A549 (cell line): ENCODE results near the gene XIAP. TPM values are rescaled to one million over a fixed set of nuclear protein-coding genes. Genes with fewer than 3 reads are reported as not detected.

Experiments used
- ATAC-seq, 2 experiments: fragments of 200-7000 bp in 1 of 2; fragments of >200 bp in 1 of 2; cut with Nextera tagmentation in 1 of 2; cut with Tn5 transposase in 1 of 2; 3 replicates each; pipeline versions ENCODE4 v1.8.0 to v1.9.1; 2018 to 2020; ENCODE audit warnings: mild to moderate bottlenecking in 1 of 2, moderate library complexity in 1 of 2
- CTCF ChIA-PET: fragments of 300-600 bp; sonication (Branson Sonifier 250); formaldehyde crosslinking; extraction: SDS; loops from one replicate; lab custom pipeline; 2021; ENCODE audit warnings: antibody characterized with exemption, inconsistent platforms; lab: Yijun Ruan, JAX
- POLR2A ChIA-PET: fragments of 350-600 bp; formaldehyde crosslinking; extraction: SDS; loops from one replicate; lab custom pipeline; 2021; ENCODE audit warnings: antibody characterized with exemption, inconsistent platforms; lab: Yijun Ruan, JAX
- DNase-seq, 2 experiments: peaks; one replicate each; pipeline versions ENCODE4 v3.0.0 to v3.0.0-alpha.2; 2011 to 2016; ENCODE audit warnings: low read depth in 1 of 2, low spot score in 1 of 2
- FAIRE-seq: peaks from 2 replicates; lab custom pipeline; 2011; peaks lifted over from hg19 to GRCh38; lab: Jason Lieb, UNC
- H3K27ac ChIP-seq, 2 experiments: fragments of >200 bp; sonication (Bioruptor Twin); formaldehyde crosslinking; 3 replicates each; pipeline ENCODE4 v1.5.1; 2016 to 2017
- H3K4me1 ChIP-seq: fragments of >200 bp; sonication (Bioruptor Twin); formaldehyde crosslinking; 3 replicates; pipeline ENCODE4 v1.6.1; 2016
- H3K4me2 ChIP-seq: fragments of >200 bp; sonication (Bioruptor Twin); formaldehyde crosslinking; 3 replicates; pipeline ENCODE4 v1.6.1; 2016
- H3K4me3 ChIP-seq: fragments of >200 bp; sonication (Bioruptor Twin); formaldehyde crosslinking; 3 replicates; pipeline ENCODE4 v1.5.1; 2016
- H3K9me3 ChIP-seq: fragments of >200 bp; sonication (Bioruptor Twin); formaldehyde crosslinking; 3 replicates; pipeline ENCODE4 v1.6.1; 2016
- BCL3 ChIP-seq: fragments of >200 bp; sonication (Bioruptor Twin); formaldehyde crosslinking; IDR thresholded peaks from 3 replicates; pipeline ENCODE4 v1.6.1; 2016
- BHLHE40 ChIP-seq: IDR thresholded peaks from 2 replicates; pipeline ENCODE4 v1.6.1; 2012; ENCODE audit warnings: low read depth, low read length, inconsistent platforms
- CEBPB ChIP-seq, 2 experiments: fragments of >200 bp in 1 of 2; sonication (Bioruptor Twin) in 1 of 2; formaldehyde crosslinking in 1 of 2; IDR thresholded peaks; 2 replicates each; pipeline ENCODE4 v1.6.1; 2012 to 2016
- CTCF ChIP-seq: fragments of >200 bp; sonication (Bioruptor Twin); formaldehyde crosslinking; IDR thresholded peaks from 3 replicates; pipeline ENCODE4 v1.5.1; 2016
- E2F6 ChIP-seq: IDR thresholded peaks from 2 replicates; pipeline ENCODE4 v1.6.1; 2012; ENCODE audit warnings: low read depth, borderline replicate concordance
- ELK1 ChIP-seq: fragments of 150-350 bp; IDR thresholded peaks from 2 replicates; pipeline ENCODE4 v1.6.1; 2014; ENCODE audit warnings: low read depth, mild to moderate bottlenecking, low read length
- EP300 ChIP-seq, 2 experiments: fragments of >200 bp; sonication (Bioruptor Twin); formaldehyde crosslinking; IDR thresholded peaks; 2 replicates in 1 of 2; 3 replicates in 1 of 2; pipeline ENCODE4 v1.6.1; 2016 to 2017
- FOSL2 ChIP-seq, 2 experiments: fragments of 450-650 bp in 1 of 2; fragments of >200 bp in 1 of 2; sonication (Bioruptor Twin) in 1 of 2; formaldehyde crosslinking; IDR thresholded peaks; 2 replicates each; pipeline versions ENCODE4 v1.5.0 to v1.6.1; 2016 to 2020; ENCODE audit warnings: mild to moderate bottlenecking in 1 of 2, moderate library complexity in 1 of 2
- GATA3 ChIP-seq: IDR thresholded peaks from 2 replicates; pipeline ENCODE4 v1.6.1; 2012; ENCODE audit warnings: borderline replicate concordance
- HDAC2 ChIP-seq: fragments of 200-600 bp; sonication (generic); IDR thresholded peaks from 2 replicates; pipeline ENCODE4 v1.6.1; 2016
- JUN ChIP-seq, 2 experiments: fragments of >200 bp; sonication (Bioruptor Twin); formaldehyde crosslinking; IDR thresholded peaks; 2 replicates in 1 of 2; 3 replicates in 1 of 2; pipeline ENCODE4 v1.6.1; 2016 to 2017
- JUNB ChIP-seq: fragments of >200 bp; sonication (Bioruptor Twin); formaldehyde crosslinking; IDR thresholded peaks from 2 replicates; pipeline ENCODE4 v1.6.1; 2016
- KDM1A ChIP-seq: fragments of 200-600 bp; sonication (generic); IDR thresholded peaks from 2 replicates; pipeline ENCODE4 v1.6.1; 2016; ENCODE audit warnings: low read depth, mild to moderate bottlenecking
- MAFK ChIP-seq: fragments of 450-650 bp; IDR thresholded peaks from 2 replicates; pipeline ENCODE4 v1.6.1; 2014; ENCODE audit not compliant: partially characterized antibody
- NFE2L2 ChIP-seq: fragments of 150-350 bp; conservative IDR thresholded peaks from 2 replicates; pipeline ENCODE4 v1.6.1; 2014; ENCODE audit warnings: low read length
- PBX3 ChIP-seq: IDR thresholded peaks from 2 replicates; pipeline ENCODE4 v1.6.1; 2012
- POLR2AphosphoS2 ChIP-seq: conservative IDR thresholded peaks from 2 replicates; pipeline ENCODE4 v1.6.1; 2012; ENCODE audit warnings: low read length, improper control_type of control experiment, inconsistent platforms
- RAD21 ChIP-seq, 2 experiments: fragments of >200 bp in 1 of 2; sonication (Bioruptor Twin) in 1 of 2; formaldehyde crosslinking in 1 of 2; IDR thresholded peaks in 1 of 2; conservative IDR thresholded peaks in 1 of 2; 2 replicates in 1 of 2; 3 replicates in 1 of 2; pipeline ENCODE4 v1.6.1; 2012 to 2018; ENCODE audit warnings: inconsistent platforms in 1 of 2
- REST ChIP-seq: fragments of 200-600 bp; sonication (generic); IDR thresholded peaks from 2 replicates; pipeline ENCODE4 v1.6.1; 2016; ENCODE audit warnings: antibody characterized with exemption, mild to moderate bottlenecking, moderate library complexity
- RFX5 ChIP-seq: fragments of 450-650 bp; IDR thresholded peaks from 2 replicates; pipeline ENCODE4 v1.7.1; 2014; ENCODE audit warnings: antibody characterized with exemption, mild to moderate bottlenecking, moderate library complexity
- SMC3 ChIP-seq: fragments of >200 bp; sonication (Bioruptor Twin); formaldehyde crosslinking; IDR thresholded peaks from 3 replicates; pipeline ENCODE4 v1.6.1; 2018; ENCODE audit warnings: inconsistent platforms
- TFCP2L1 ChIP-seq: fragments of 250-450 bp; sonication (Bioruptor Pico); IDR thresholded peaks from 2 replicates; pipeline ENCODE4 v1.5.0; 2021; ENCODE audit warnings: mild to moderate bottlenecking
- ZFP36 ChIP-seq: fragments of 450-650 bp; IDR thresholded peaks from 2 replicates; pipeline ENCODE4 v1.6.1; 2014; ENCODE audit warnings: borderline replicate concordance; ENCODE audit not compliant: partially characterized antibody
- ZSCAN20 ChIP-seq: fragments of 250-450 bp; sonication (Bioruptor Pico); IDR thresholded peaks from 2 replicates; pipeline ENCODE4 v1.8.0; 2022; ENCODE audit warnings: mild to moderate bottlenecking, moderate library complexity
- WGBS: methylation state at CpG from one replicate; pipeline ENCODE4 v1.1.6; 2017; ENCODE audit errors: missing lambda C conversion rate; 5-methylcytosine and 5-hydroxymethylcytosine counted together
- polyA plus RNA-seq, 4 experiments: library from polyadenylated mRNA; depleted of rRNA in 3 of 4; stranded (reverse); fragments of >200 nt; fragmentation: RNase III in 1 of 4; extraction: RNeasy Plus Mini Kit Qiagen cat#74134 plus additional on column Dnase treatment in 1 of 4; gene quantifications; 2 replicates in 3 of 4; 3 replicates in 1 of 4; pipeline ENCODE4 v1.2.3, GENCODE V29; 2011 to 2017

The XIAP gene
- polyA plus RNA-seq, 2 of the 4 experiments (the other 2 are of a cell fraction) = 42.9 to 44.1 TPM

GRCh38 chrX:123834116-123834515, 25.7 kb upstream of the XIAP start:
- FAIRE-seq (no peak), ATAC-seq (no peak), DNase-seq (no peak)
- no peak for TF ChIP-seq KDM1A
- TF ChIP-seq PBX3 = no peak
- no peak for TF ChIP-seq BHLHE40
- TF ChIP-seq BCL3 = no peak
- no peak for TF ChIP-seq ELK1
- TF ChIP-seq ZFP36 = no peak
- no peak for TF ChIP-seq NFE2L2
- Histone ChIP-seq H3K4me3 (no peak overlapping the region), H3K4me2 (no peak overlapping the region), H3K9me3 (no peaks in the 10 kb centered on the region), H3K4me1 (peaks cover 44% of the 10 kb centered on the region), H3K27ac (peak overlapping the region; percentile 67 to 77)
- 71% methylated on average over 1 of the region's 1 CpG for WGBS
- ChIA-PET CTCF (interaction anchor here (0.8 to 7.7 kb wide), 34 partner anchors 10 to 316 kb away, joined by 3 to 80 read pairs (median 5); no protein-coding TSS in a partner anchor), POLR2A (interaction anchor here (0.6 kb wide), 1 partner anchor 123 kb away, joined by 3 read pairs; no protein-coding TSS in a partner anchor)

GRCh38 chrX:123835661-123836371, 24.0 kb upstream of the XIAP start:
- Histone ChIP-seq H3K4me2 (peak overlapping the region; percentile 73), H3K9me3 (no peaks in the 10 kb centered on the region), H3K27ac (peak overlapping the region; percentile 67 to 77), H3K4me3 (no peak overlapping the region), H3K4me1 (peaks cover 33% of the 10 kb centered on the region)
- WGBS = 16% methylated on average over 6 of the region's 6 CpGs
- peak; percentile 90 for FAIRE-seq
- ChIA-PET POLR2A (interaction anchor here (0.8 to 1.7 kb wide), 4 partner anchors 11 to 127 kb away, joined by 3 to 18 read pairs (median 7); partner anchors contain the start of gene XIAP), CTCF (interaction anchor here (0.9 to 7.7 kb wide), 11 partner anchors 11 to 142 kb away, joined by 3 to 80 read pairs (median 4); no protein-coding TSS in a partner anchor)
- ATAC-seq = peak; percentile 81 to 92
- DNase-seq = peak; percentile 71 to 78
- TF ChIP-seq ZSCAN20 (CRISPR knock-in tag) = no peak
- TF ChIP-seq HDAC2 = no peak
- TF ChIP-seq BCL3 = 0 out of 3 replicates have a peak, but pooled peaks have one; percentile 24
- TF ChIP-seq MAFK = peak; percentile 85
- peak; percentile 82 for TF ChIP-seq FOSL2 (IDR thresholded peaks at IDR 0.05)
- TF ChIP-seq FOSL2 (CRISPR knock-in tag; IDR thresholded peaks at IDR 0.05) = peak; percentile 94
- peak; percentile 76 for TF ChIP-seq JUNB
- TF ChIP-seq TFCP2L1 (CRISPR knock-in tag) = no peak
- TF ChIP-seq POLR2AphosphoS2 = no peak
- TF ChIP-seq RFX5 = no peak
- peak; percentile 66 to 80 for TF ChIP-seq CEBPB (IDR thresholded peaks at IDR 0.05)
- peak; percentile 38 to 39; a peak in 4 of 5 replicates for TF ChIP-seq RAD21 (conservative IDR thresholded peaks at IDR 0.05 in 1 of 2, IDR thresholded peaks at IDR 0.05 in 1 of 2)
- TF ChIP-seq E2F6 = no peak
- no peak for TF ChIP-seq EP300 (IDR thresholded peaks at IDR 0.05)
- TF ChIP-seq CTCF = peak; percentile 14; the same call in 1 of the 3 replicates
- TF ChIP-seq REST = no peak
- TF ChIP-seq SMC3 = peak; percentile 43; the same call in 2 of the 3 replicates
- peak in 1 of 2 experiments; percentile 46; a peak in 1 of 5 replicates for TF ChIP-seq JUN (IDR thresholded peaks at IDR 0.05)
- TF ChIP-seq GATA3 = peak; percentile 64; the same call in 1 of the 2 replicates
